ENCODE measurements around the gene CDHR2.
A peak's percentile ranks its signal among the peaks of the same experiment; 100 is the strongest.

The CDHR2 gene

GRCh38 chr5:176578391-176578808 lies 29.3 kb downstream of the CDHR2 start:
- Histone ChIP-seq H3K9ac (ENCODE audit: low read length) (no peak overlapping the region), H2AFZ (ENCODE audit: low read length) (0 out of 2 replicates have a peak overlapping the region, but pooled peaks have one; percentile 42), H3K79me2 (ENCODE audit: low read length) (no peaks in the 10 kb centered on the region), H3K9me3 (replicated peaks; ENCODE audit: insufficient read depth, low read length) (no peaks in the 10 kb centered on the region), H4K20me1 (ENCODE audit: insufficient read depth, low read length) (no peaks in the 10 kb centered on the region), H3K27ac (ENCODE audit: low read length) (no peak overlapping the region), H3K36me3 (replicated peaks; ENCODE audit: insufficient read depth, low read length) (no peaks in the 10 kb centered on the region), H3K4me2 (ENCODE audit: low read depth, low read length) (no peak overlapping the region), H3K27me3 (replicated peaks; ENCODE audit: insufficient read depth, low read length) (no peaks in the 10 kb centered on the region), H3F3A (ENCODE audit: insufficient read depth, low read length) (no peaks in the 10 kb centered on the region), H3K4me1 (ENCODE audit: low read length) (no peaks in the 10 kb centered on the region), H3K9me2 (replicated peaks; ENCODE audit: insufficient read depth, low read length) (no peaks in the 10 kb centered on the region), H3K4me3 (ENCODE audit: low read length) (no peak overlapping the region)
- DNase-seq, result peak; percentile 39
- peak; percentile 50 for TF ChIP-seq CTCF (IDR thresholded peaks at IDR 0.05; ENCODE audit: low read length)
- no peak for TF ChIP-seq EZH2phosphoT487 (IDR thresholded peaks at IDR 0.05; ENCODE audit: low read length)
- TF ChIP-seq EZH2 (optimal IDR thresholded peaks at IDR 0.05; ENCODE audit: low read depth, low read length), result no peak

GRCh38 chr5:176579323-176579722 lies 30.2 kb downstream of the CDHR2 start:
- no peaks in the 10 kb centered on the region for H3K9me3 ChIP-seq (replicated peaks; ENCODE audit: insufficient read depth, low read length)

GRCh38 chr5:176581361-176581760 lies 32.2 kb downstream of the CDHR2 start:
- Histone ChIP-seq H2AFZ (ENCODE audit: low read length) (no peak overlapping the region), H3K36me3 (replicated peaks; ENCODE audit: insufficient read depth, low read length) (no peaks in the 10 kb centered on the region), H3K4me2 (ENCODE audit: low read depth, low read length) (no peak overlapping the region), H3K27me3 (replicated peaks; ENCODE audit: insufficient read depth, low read length) (no peaks in the 10 kb centered on the region), H4K20me1 (ENCODE audit: insufficient read depth, low read length) (no peaks in the 10 kb centered on the region), H3K9me3 (replicated peaks; ENCODE audit: insufficient read depth, low read length) (no peaks in the 10 kb centered on the region), H3K9ac (ENCODE audit: low read length) (no peak overlapping the region), H3K4me3 (ENCODE audit: low read length) (no peak overlapping the region), H3F3A (ENCODE audit: insufficient read depth, low read length) (no peaks in the 10 kb centered on the region), H3K4me1 (ENCODE audit: low read length) (no peaks in the 10 kb centered on the region), H3K9me2 (replicated peaks; ENCODE audit: insufficient read depth, low read length) (no peaks in the 10 kb centered on the region), H3K27ac (ENCODE audit: low read length) (no peak overlapping the region), H3K79me2 (ENCODE audit: low read length) (no peaks in the 10 kb centered on the region)
- no peak for TF ChIP-seq EZH2 (optimal IDR thresholded peaks at IDR 0.05; ENCODE audit: low read depth, low read length)
- no peak for TF ChIP-seq CTCF (IDR thresholded peaks at IDR 0.05; ENCODE audit: low read length)
- no peak for TF ChIP-seq EZH2phosphoT487 (IDR thresholded peaks at IDR 0.05; ENCODE audit: low read length)
- no peak for DNase-seq

More at GRCh38 chr5:176579323-176579722, 30.2 kb downstream of the CDHR2 start:
- H3K27ac ChIP-seq (ENCODE audit: low read length), result no peak overlapping the region
- H3F3A ChIP-seq (ENCODE audit: insufficient read depth, low read length), result no peaks in the 10 kb centered on the region
- H3K79me2 ChIP-seq (ENCODE audit: low read length), result no peaks in the 10 kb centered on the region
- H4K20me1 ChIP-seq (ENCODE audit: insufficient read depth, low read length), result no peaks in the 10 kb centered on the region
- H3K9ac ChIP-seq (ENCODE audit: low read length), result no peak overlapping the region
- no peak overlapping the region for H2AFZ ChIP-seq (ENCODE audit: low read length)
- no peaks in the 10 kb centered on the region for H3K9me2 ChIP-seq (replicated peaks; ENCODE audit: insufficient read depth, low read length)
- DNase-seq, result no peak
- TF ChIP-seq EZH2 (optimal IDR thresholded peaks at IDR 0.05; ENCODE audit: low read depth, low read length), result no peak
- TF ChIP-seq EZH2phosphoT487 (IDR thresholded peaks at IDR 0.05; ENCODE audit: low read length), result no peak
- TF ChIP-seq CTCF (IDR thresholded peaks at IDR 0.05; ENCODE audit: low read length), result no peak
- H3K27me3 ChIP-seq (replicated peaks; ENCODE audit: insufficient read depth, low read length), result no peaks in the 10 kb centered on the region
- H3K4me2 ChIP-seq (ENCODE audit: low read depth, low read length), result no peak overlapping the region
- no peaks in the 10 kb centered on the region for H3K36me3 ChIP-seq (replicated peaks; ENCODE audit: insufficient read depth, low read length)
- H3K4me3 ChIP-seq (ENCODE audit: low read length), result no peak overlapping the region
- no peaks in the 10 kb centered on the region for H3K4me1 ChIP-seq (ENCODE audit: low read length)

Data from MM.1S (cell line).